H1 (cell line): ENCODE measurements around the gene VPS35L. TPM values are rescaled to one million over a fixed set of nuclear protein-coding genes. Genes with fewer than 3 reads are reported as not detected.

Experiments used
- CHD1 ChIP-seq: IDR thresholded peaks from 2 replicates; pipeline ENCODE4 v1.6.1; 2012; ENCODE audit warnings: low read depth, low read length, improper control_type of control experiment
- HDAC2 ChIP-seq, 2 experiments: fragments of 300-600 bp in 1 of 2; sonication (generic) in 1 of 2; IDR thresholded peaks; 2 replicates each; pipeline ENCODE4 v1.6.1; 2011 to 2012; ENCODE audit warnings: low read depth in 2 of 2, low read length in 2 of 2, mild to moderate bottlenecking in 2 of 2, moderate library complexity in 2 of 2, borderline replicate concordance in 1 of 2, inconsistent platforms in 1 of 2
- polyA plus RNA-seq, 7 experiments: library from polyadenylated mRNA; depleted of rRNA in 3 of 7; stranded (reverse) in 5 of 7; unstranded in 2 of 7; fragments of >200 nt in 5 of 7; fragments of 200-250 nt in 2 of 7; gene quantifications; 1 replicate in 5 of 7; 2 replicates in 1 of 7; 4 replicates in 1 of 7; pipeline versions ENCODE4 v1.2.1 to v1.2.3, GENCODE V29; 2011 to 2013; ENCODE audit warnings: missing spikeins in 2 of 7, mixed read lengths in 2 of 7
- total RNA-seq: library from RNA; stranded (reverse); fragmentation: NEBNext Ultra II Directional; extraction: Animal tissue kit (Norgen Biotek cat#: 25700); gene quantifications from 2 replicates; pipeline ENCODE4 v1.2.1, GENCODE V29; 2021

VPS35L gene
- total and polyA plus RNA-seq, 2 of the 8 experiments (the other 6 are each of a cell fraction or from before 2014, with no cell fraction given), result 31.5 to 57.1 TPM

DNA sequence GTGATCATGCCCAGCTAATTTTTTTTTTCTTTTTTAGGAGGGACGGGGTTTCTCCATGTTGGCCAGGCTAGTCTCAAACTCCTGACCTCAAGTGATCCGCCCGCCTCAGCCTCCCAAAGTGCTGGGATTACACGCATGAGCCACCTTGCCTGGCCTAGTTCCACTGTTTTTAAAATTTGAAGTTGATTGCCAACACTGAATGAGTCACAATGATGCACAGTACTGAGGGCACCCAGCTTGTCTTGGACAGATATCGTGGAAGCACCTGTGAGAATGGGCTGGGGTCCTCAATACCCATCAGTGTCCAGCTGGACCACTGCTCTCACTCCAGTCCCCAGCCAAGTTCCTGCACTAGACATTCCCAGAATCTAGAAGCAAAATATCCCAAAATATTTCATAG, 160.1 kb downstream of the VPS35L start (continued):
- no peak for TF ChIP-seq HDAC2 (IDR thresholded peaks at IDR 0.05; ENCODE audit: borderline replicate concordance in 1 of 2, low read depth in 2 of 2, low read length in 2 of 2)
- TF ChIP-seq CHD1, result no peak
